GM19238 (cell line): Measurements from ENCODE around the gene FRAS1.
"Not testable (repeated sequence)": the region's sequence is repeated elsewhere in the genome, so short reads cannot be mapped to it uniquely, and the experiment has no call there.

Experiments used
- DNase-seq: peaks from one replicate; pipeline ENCODE4 v3.0.0; 2011; ENCODE audit warnings: low spot score; ENCODE audit not compliant: insufficient read length

The FRAS1 gene

GRCh38 chr4:78057600-78058550, 752 bp downstream of the FRAS1 start:
- no peak for DNase-seq

DNA sequence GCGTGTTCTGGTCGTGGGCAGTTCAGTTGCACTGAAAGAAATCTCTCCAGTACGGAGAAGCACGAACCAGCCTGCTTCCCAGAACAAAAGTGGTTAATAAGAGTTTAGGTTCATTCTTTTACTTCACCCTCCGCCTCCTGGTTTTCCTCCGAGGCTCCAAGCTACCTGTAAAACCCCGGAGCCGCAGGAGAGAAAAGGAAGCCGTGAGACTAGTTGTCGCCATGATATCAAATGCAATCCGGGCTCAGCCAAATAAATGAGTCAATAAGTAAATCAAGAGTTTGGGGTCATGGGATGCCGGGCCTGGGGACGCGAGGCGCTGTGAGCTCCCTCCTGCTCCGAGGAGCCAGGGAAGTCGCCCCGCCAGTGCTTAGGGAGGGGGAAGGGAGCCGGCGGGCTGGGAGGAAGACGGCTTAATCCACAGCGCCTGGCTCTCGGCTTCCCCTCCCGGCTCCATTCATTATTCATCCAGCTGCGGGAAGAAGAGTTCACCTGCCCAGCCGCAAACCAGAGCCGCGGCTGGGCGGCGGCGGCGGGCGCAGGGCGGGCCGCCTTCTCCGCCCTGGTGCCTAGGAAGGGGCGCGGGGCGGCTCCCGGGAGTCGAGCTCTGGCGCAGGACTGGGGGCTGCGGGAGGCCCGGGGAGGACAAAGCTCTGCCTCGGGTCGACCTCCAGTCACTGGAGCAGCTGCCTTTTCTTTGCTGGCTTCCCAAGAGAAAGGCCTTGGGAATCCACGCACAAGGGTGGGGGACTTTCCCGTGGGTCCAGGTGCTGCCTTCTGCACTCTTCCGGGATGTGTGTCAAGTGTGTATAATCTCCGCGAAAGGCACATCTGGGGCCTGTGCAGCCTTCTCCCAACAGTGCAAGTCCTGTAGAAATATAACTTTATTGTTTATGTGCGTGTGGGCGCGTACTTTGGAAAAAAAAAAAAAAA, 1.7 kb downstream of the FRAS1 start:
- no peak for DNase-seq

DNA sequence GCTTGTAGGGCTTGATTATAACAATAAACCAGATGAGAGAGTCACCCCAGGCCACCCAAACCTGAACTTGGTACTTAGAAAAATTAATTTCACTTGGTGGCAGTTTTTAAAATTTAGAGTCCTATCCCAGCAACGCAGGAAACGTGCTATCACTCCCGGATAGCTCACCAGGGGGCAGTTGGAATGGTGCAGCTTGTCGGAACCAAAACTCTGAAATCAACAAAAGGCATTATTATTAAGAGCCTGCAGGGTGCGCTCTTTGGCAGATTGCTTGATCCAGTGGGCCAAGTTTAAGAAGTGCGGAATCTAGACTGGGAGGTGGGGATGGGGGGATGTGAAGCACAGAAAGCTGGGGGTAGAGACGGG, 2.4 kb downstream of the FRAS1 start:
- no peak for DNase-seq

DNA sequence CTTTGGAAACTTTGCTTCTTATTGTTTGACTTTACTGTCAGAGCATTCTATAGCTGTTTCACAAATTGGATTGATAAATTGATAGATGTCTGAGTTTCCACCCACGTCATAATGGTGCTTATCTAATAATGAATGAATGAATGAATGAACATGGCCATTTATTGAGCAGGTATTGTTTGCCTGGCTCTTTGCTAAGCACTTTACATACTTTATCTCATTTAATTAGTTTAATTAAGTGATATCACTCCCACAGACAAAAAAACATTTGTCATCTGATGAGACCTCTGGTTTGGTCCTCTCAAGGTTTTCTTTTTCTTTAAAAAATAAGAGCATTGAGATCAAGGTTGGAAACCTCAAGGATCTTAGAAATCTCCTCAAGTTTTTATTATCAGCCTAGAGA, 2.8 kb downstream of the FRAS1 start:
- DNase-seq, result no peak

- no peak for DNase-seq
Observed at GRCh38 chr4:78061939-78062570, 4.9 kb downstream of the FRAS1 start.

DNA sequence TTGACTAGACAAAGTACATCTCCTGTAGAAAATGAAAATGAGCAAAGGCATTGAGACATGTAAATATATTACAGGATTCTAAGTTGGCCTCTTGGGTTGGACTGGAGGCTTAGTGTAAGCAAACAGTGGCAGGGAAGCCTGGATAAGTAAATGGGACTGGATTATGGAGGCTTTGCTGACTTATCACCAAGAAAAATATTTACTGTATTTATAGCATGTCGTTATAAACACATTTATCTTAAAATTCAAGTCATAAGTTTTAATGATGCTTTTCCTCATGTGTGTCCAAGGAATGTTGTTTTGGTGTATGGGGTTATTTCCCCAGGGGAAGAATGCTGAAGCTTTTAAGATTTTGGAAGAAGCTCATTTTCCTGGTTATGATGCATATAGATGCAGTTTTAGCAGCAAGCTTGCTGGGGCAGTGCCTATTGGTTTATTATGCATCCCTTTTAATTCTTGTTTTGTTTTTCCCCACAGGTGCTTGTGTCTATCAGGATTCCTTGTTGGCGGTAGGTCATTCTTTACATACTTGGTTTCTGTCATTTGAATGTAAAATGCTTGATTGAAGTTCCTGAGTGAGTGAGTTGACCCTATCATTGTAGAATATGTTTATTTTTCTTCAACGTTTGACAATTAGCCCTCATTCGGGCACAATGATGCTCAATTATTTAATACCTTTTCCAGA, 8.5 kb downstream of the FRAS1 start:
- no peak for DNase-seq

DNA sequence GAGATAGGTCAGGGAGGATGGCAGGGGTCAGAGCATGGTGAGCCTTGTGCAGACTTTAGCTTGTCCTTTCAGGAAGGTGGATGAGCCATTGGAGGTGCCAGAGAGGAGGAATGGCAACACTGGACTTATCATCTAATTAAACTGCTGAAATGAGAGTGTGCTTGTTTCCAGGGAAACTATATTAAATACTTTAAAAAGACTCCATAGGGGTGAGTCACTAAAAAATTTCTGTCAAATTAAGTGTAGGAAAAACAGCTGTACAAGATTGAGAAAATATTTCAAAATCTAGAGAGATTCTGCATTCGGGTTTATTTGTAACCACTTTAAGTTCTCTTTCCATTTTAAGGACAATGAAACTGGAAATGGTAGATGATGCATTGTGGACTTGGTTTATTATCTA, 11.4 kb downstream of the FRAS1 start:
- no peak for DNase-seq

GRCh38 chr4:78069319-78069718, 12.2 kb downstream of the FRAS1 start:
- no peak for DNase-seq

- DNase-seq, result no peak
Observed at GRCh38 chr4:78069859-78070258, 12.7 kb downstream of the FRAS1 start.

DNA sequence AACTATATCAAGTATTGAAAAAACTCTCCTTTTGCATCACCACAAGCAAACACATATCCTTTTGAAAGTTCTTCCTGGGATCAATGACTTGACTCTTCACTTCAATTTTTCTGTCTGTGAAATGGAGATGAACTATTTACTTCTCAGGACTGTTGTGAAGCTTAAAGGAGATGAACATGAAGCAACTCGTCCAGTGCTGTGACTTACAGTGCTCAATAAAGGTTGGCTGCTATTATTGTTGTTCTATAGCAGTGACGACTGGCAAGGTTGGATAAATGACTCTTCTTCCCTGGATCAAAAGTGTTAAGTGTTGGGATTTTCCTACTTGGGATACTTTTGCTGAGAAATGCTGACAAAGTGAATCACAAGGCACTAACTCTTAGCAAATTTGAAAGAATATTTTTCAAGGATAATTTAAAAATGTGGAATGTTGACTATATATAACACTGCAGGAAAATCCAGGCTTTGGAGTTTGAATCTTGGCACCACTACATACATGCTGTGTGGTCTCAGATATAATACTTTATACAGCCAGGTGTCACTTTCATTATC, 13.7 kb downstream of the FRAS1 start:
- no peak for DNase-seq

DNA sequence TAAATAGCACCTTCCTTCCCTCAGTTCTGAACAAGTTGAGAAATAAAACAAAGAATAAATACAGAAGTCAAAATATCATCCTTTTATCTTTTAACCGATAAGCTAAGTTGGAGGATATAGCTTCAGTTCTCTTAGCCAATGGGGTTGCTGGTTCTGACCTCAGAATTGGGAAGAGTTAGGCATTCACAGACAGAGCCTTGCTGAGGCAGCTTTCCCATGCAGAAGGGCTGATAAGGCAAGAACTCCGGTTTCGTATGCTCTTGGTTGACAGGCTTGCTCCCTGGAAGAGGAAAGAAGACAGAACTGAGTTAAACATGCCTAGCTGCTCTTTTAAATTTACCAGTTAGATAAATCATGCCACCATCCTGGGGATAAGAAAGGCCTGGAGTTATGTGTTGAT, 17.6 kb downstream of the FRAS1 start:
- DNase-seq, result no peak

DNA sequence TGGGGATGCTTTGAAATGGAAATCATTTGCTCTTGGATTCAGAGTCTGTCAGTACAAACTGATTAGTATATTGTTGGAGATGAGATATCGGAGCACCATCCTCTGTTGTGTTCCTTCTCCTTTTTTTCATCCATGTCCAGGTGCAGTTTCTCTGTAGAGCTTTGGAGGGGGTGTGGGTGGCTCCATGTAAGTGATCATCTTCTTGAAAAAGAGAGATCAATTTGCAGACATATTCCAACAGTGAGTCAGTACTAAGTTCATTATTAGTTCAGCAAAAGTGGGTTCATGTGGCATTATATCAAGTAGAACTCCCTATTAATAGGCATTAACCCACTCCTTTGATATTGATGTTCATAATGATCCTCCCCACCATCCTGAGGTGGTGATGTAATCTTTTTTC, 18.9 kb downstream of the FRAS1 start:
- DNase-seq, result no peak

DNA sequence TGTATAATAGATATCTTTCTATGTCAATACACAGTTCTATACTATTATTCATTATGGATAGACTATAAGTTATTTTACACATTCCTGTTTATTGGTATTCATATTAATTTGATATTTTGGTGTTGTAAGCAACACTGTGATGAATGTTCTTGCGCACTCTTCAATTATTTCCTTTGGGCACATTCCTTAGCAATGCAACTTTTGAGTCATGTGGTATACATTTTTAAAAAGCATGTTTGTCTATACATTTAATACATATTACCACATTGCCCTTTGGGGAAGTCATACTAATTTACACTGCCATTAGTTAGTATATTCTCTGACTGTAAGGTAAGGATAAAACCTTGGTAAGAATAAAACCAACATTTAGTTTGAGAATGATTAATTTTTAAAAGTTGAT, 21.0 kb downstream of the FRAS1 start:
- DNase-seq, result no peak

- DNase-seq, result no peak
Observed at GRCh38 chr4:78079726-78080430, 22.8 kb downstream of the FRAS1 start.

DNA sequence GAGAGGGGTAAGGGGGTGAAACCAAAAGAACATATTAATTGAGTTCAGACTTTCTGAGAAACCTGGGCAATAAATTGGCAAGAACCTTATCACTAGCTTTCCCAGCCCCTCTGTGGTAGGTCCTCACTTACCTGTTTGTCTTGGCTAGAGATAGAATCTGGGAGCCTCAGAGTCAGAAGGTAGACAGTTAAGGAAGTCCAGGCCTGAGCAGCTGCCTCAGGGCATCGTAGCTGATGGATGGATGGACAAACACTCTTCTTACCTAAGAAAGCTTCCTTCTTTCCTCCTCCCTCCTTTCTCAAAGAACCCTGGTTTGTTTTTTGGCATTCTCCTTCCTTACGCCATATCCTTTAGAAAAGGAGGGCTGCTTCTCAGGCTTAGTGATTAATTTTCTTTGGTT, 24.4 kb downstream of the FRAS1 start:
- no peak for DNase-seq

DNA sequence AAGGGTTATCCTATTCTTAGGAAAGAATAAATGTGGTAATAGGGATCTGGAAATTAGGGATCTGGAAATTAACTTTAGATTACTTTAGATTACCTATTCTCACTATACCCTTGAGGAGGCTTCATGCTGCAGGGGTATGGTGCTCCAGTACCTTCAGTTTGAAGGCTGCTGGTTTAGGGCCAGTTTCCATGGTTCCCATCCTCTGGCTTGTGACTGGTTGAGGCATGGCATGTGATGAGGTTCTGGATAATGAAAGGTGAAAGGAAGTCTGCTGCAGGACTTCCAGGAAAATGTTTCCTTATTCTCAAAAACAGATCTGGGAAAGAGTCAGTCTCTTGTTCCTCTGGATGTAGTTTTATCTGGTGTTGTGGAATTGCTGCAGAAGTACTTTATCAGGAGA, 25.9 kb downstream of the FRAS1 start:
- no peak for DNase-seq

- no peak for DNase-seq
Observed at GRCh38 chr4:78091534-78091933, 34.4 kb downstream of the FRAS1 start.

DNA sequence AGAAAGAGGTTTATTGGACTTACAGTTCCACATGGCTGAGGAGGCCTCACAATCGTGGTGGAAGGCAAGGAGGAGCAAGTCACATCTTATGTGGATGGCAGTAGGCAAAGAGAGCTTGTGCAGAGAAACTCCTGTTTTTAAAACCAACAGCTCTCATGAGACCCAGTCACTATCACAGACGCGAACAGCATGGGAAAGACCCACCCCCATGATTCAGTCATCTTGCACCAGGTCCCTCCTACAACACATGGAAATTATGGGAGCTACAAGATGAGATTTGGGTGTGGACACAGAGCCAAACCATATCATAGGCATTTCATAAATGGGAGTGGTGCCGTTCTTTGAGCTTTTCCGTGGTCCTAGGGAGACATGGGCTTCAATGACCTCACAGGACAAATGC, 35.2 kb downstream of the FRAS1 start:
- DNase-seq, result not testable (repeated sequence)

GRCh38 chr4:78092850-78093249, 35.7 kb downstream of the FRAS1 start:
- no peak for DNase-seq

- DNase-seq, result no peak
Observed at GRCh38 chr4:78095081-78095480, 38.0 kb downstream of the FRAS1 start.
